Calu3 (cell line): Measurements from ENCODE around the gene SON. TPM values are rescaled to one million over a fixed set of nuclear protein-coding genes. Genes with fewer than 3 reads are reported as not detected.

Source experiments
- BruUV-seq: library from RNA; stranded (reverse); fragments of 400-500 nt; replicated peaks from 2 replicates; lab custom pipeline; 2021; lab: Mats Ljungman, UMichigan
- CTCF ChIA-PET: fragments of 300-600 bp; sonication (Branson Sonifier 250); formaldehyde crosslinking; loops from one replicate; lab custom pipeline; 2022; ENCODE audit warnings: antibody characterized with exemption; lab: Charles Lee
- DNase-seq: peaks from one replicate; pipeline ENCODE4 v3.0.0; 2022
- H3K27ac Mint-ChIP-seq: one replicate; pipeline ENCODE4 v1.8.0; 2022; ENCODE audit warnings: mixed read lengths; ENCODE audit not compliant: unreplicated experiment
- H3K27me3 Mint-ChIP-seq: one replicate; pipeline ENCODE4 v1.8.0; 2022; ENCODE audit warnings: mixed read lengths; ENCODE audit not compliant: unreplicated experiment
- H3K36me3 Mint-ChIP-seq: one replicate; pipeline ENCODE4 v1.8.0; 2022; ENCODE audit warnings: mild to moderate bottlenecking, moderate library complexity, mixed read lengths; ENCODE audit not compliant: insufficient read depth, unreplicated experiment
- H3K4me1 Mint-ChIP-seq: one replicate; pipeline ENCODE4 v1.8.0; 2022; ENCODE audit warnings: mild to moderate bottlenecking, low read depth, mixed read lengths; ENCODE audit not compliant: unreplicated experiment
- H3K4me3 Mint-ChIP-seq: one replicate; pipeline ENCODE4 v1.8.0; 2022; ENCODE audit warnings: mild to moderate bottlenecking, low read depth, moderate library complexity, mixed read lengths; ENCODE audit not compliant: unreplicated experiment
- H3K9me3 Mint-ChIP-seq: one replicate; pipeline ENCODE4 v1.8.0; 2022; ENCODE audit warnings: low read depth, mixed read lengths; ENCODE audit not compliant: unreplicated experiment
- intact Hi-C: fragments of 100-400 bp; cut with micrococcal nuclease; formaldehyde crosslinking; loops from one replicate; pipeline ENCODE4 v1.10.0; 2022; ENCODE audit not compliant: unreplicated experiment
- total RNA-seq: library from RNA; stranded (reverse); gene quantifications from 2 replicates; pipeline ENCODE4 v1.2.3, GENCODE V29; 2022
- TF ChIP-seq, protein P1 (sequence below): fragments of 200-600 bp; IDR thresholded peaks from one replicate; pipeline ENCODE4 v1.8.0; 2022; ENCODE audit warnings: antibody characterized with exemption; ENCODE audit not compliant: unreplicated experiment

Gene SON
- total RNA-seq, 1 experiment from 2014 or later, result 188 TPM

- peak; percentile 13 for DNase-seq
- Mint-ChIP-seq H3K27ac (peak overlapping the region; percentile 93), H3K4me3 (peak overlapping the region; percentile 83), H3K36me3 (peaks cover 81% of the 10 kb centered on the region), H3K27me3 (no peaks in the 10 kb centered on the region), H3K9me3 (peaks cover 4% of the 10 kb centered on the region), H3K4me1 (peaks cover 10% of the 10 kb centered on the region)
- TF ChIP-seq, protein P1, sequence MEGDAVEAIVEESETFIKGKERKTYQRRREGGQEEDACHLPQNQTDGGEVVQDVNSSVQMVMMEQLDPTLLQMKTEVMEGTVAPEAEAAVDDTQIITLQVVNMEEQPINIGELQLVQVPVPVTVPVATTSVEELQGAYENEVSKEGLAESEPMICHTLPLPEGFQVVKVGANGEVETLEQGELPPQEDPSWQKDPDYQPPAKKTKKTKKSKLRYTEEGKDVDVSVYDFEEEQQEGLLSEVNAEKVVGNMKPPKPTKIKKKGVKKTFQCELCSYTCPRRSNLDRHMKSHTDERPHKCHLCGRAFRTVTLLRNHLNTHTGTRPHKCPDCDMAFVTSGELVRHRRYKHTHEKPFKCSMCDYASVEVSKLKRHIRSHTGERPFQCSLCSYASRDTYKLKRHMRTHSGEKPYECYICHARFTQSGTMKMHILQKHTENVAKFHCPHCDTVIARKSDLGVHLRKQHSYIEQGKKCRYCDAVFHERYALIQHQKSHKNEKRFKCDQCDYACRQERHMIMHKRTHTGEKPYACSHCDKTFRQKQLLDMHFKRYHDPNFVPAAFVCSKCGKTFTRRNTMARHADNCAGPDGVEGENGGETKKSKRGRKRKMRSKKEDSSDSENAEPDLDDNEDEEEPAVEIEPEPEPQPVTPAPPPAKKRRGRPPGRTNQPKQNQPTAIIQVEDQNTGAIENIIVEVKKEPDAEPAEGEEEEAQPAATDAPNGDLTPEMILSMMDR, result no peak
- CTCF ChIA-PET, result interaction anchor here (0.5 kb wide), 1 partner anchor 222 kb away, joined by 5 read pairs; no protein-coding TSS in a partner anchor
- intact Hi-C loops, result no loop called here
- TSS peak; percentile 74 for BruUV-seq
These were observed 1.6 kb upstream of the SON start for GRCh38 chr21:33541105-33541711.

DNA sequence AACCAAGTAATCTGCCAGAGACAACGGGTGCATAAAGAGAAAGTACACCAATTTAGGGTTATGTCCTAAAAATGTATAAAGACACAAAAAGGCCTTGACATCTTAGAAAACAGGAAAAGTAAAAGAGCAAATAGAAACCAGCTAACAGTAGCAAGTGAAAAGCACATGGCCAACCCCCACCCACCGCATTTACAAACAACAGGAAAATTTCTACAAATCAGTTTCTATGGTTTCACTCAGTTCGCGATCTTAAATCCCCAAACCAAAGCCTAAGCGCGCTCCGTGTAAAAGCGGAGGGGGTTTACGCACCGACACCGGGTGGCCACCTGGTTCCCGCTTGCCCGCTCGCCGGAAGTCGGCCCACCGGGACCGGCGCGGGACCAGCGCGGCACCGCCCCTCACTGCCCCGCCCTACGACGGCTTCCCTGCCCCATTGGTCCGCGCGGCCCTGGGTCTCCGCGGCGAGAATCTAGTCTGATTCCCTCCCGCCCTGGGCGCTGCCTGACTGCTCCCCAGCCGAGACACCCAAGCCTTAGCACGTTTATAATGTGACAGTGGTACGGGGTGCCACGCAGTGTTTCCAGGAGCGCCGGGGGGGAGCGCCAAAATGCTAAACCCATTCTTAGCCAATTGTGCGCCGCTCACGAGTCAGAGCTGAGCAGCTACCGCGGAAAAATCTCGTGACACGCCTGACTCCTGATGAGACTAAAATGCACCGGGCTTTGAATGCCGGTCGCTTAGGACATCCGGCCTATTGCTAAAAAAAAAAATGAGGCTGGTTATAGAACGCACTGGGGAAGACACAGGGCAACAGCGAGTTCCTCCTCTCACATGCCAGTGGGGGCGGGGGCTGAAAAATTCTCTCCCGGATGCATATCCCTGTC is 840 bp upstream of the SON start, which contains the start of gene GART:
GART (minus strand) TSS at position 362 of the 884 bp plus-strand sequence. CDS start 2,802 bp downstream, outside the sequence.
- Mint-ChIP-seq H3K4me1 (peaks cover 8% of the 10 kb centered on the region), H3K4me3 (peak within 1 kb of the TSS; percentile 83), H3K36me3 (peaks cover 82% of the 10 kb centered on the region), H3K27ac (peak within 1 kb of the TSS; percentile 93), H3K27me3 (no peaks in the 10 kb centered on the region), H3K9me3 (peaks cover 4% of the 10 kb centered on the region)
- no TSS peak for BruUV-seq
- TF ChIP-seq, protein P1, result no peak
- CTCF ChIA-PET, result no interaction called here
- peak; percentile 86 for DNase-seq
- intact Hi-C loops, result loop anchor here (2.0 kb wide), 1 partner anchor 337 kb away; no protein-coding TSS in a partner anchor

GRCh38 chr21:33543505-33544129 is 779 bp downstream of the SON start:
- TF ChIP-seq, protein P1, result no peak
- BruUV-seq, result no TSS peak
- Mint-ChIP-seq H3K9me3 (no peaks in the 10 kb centered on the region), H3K27me3 (no peaks in the 10 kb centered on the region), H3K4me1 (no peaks in the 10 kb centered on the region), H3K4me3 (peak overlapping the region; percentile 83), H3K36me3 (peaks cover 83% of the 10 kb centered on the region), H3K27ac (peak overlapping the region; percentile 93)
- CTCF ChIA-PET, result interaction anchor here (0.6 kb wide), 3 partner anchors 70 to 390 kb away, joined by 3 to 5 read pairs (median 3); no protein-coding TSS in a partner anchor
- DNase-seq, result peak; percentile 75
- intact Hi-C loops, result loop anchor here (2.0 kb wide), 1 partner anchor 339 kb away; no protein-coding TSS in a partner anchor
